ENCODE measurements around the gene CCDC57.

CCDC57 gene

DNA sequence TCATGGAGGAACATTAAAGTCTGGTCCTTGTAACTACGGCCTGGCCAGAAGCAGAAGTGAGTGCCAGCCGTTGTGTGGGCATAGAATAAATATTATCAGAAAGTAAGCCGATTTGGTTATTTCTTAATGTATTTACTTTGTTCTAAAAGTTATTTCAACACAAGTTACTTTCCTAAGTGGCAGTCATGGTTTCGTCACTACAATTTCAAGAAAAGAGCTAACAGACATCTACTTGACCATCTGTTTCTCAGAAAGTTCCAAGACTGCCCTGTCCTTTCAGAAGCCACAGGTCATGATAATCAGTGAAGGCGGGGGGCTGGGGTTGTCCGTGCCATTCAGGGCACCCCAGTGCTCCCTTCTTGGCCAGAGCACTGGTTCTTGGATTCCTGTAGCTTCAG, 99.7 kb downstream of the CCDC57 start:
- Histone ChIP-seq H3K27me3 (ENCODE audit: control insufficient read depth, insufficient read depth, low read length) (no peaks in the 10 kb centered on the region), H3K9me3 (ENCODE audit: control insufficient read depth, insufficient read depth, low read depth, low read length) (no peaks in the 10 kb centered on the region), H3K27ac (ENCODE audit: low read depth, low read length) (no peak overlapping the region), H3K4me3 (ENCODE audit: low read depth, low read length) (no peak overlapping the region), H3K36me3 (ENCODE audit: control insufficient read depth, insufficient read depth, low read length) (peaks cover 17% of the 10 kb centered on the region; the same call in 1 of the 2 replicates), H3K9ac (ENCODE audit: low read length) (no peak overlapping the region), H3K4me1 (ENCODE audit: control insufficient read depth, insufficient read depth, low read length) (peaks cover 10% of the 10 kb centered on the region; the same call in 1 of the 2 replicates)

DNA sequence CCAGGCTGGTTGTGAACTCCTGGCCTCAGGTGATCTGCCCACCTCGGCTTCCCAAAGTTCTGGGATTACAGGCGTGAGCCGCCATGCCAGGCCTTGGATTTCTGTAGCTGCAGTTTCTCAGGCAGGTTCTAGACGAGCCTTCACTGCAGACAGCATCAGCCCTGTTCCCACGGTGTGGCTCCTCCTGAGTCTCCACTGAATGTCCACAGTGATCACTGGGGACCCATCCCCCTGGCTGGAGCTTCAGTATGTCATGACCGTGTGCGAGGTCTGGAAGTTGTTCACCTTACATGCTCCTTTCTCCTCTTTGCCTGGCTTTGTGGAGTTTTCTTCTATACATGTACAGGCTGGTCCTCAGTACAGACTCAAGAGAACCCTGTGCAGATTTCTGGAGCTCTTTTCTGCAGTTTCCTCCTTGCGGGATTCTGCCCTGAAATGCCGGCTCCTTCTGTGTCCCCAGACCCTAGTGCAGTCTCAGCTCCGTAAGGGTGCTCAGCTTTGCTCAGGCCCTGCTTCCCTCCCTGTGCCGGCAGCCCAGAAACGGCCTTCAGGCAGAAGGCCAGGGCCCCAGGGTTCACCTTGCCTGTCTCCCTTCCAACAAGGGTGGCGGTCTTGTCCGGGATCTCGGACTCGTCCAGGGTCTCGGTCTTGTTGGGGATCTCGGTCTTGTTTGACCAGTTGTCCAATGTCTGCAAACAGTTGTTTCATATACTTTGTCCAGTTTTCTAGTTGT, 100.3 kb downstream of the CCDC57 start:
- H3K36me3 ChIP-seq (ENCODE audit: control insufficient read depth, insufficient read depth, low read length) = peaks cover 17% of the 10 kb centered on the region; the same call in 1 of the 2 replicates
- no peaks in the 10 kb centered on the region for H3K9me3 ChIP-seq (ENCODE audit: control insufficient read depth, insufficient read depth, low read depth, low read length)
- no peak overlapping the region for H3K9ac ChIP-seq (ENCODE audit: low read length)
- no peak overlapping the region for H3K4me3 ChIP-seq (ENCODE audit: low read depth, low read length)
- H3K27ac ChIP-seq (ENCODE audit: low read depth, low read length) = no peak overlapping the region
- H3K4me1 ChIP-seq (ENCODE audit: control insufficient read depth, insufficient read depth, low read length) = peaks cover 10% of the 10 kb centered on the region; the same call in 1 of the 2 replicates
- H3K27me3 ChIP-seq (ENCODE audit: control insufficient read depth, insufficient read depth, low read length) = no peaks in the 10 kb centered on the region

DNA sequence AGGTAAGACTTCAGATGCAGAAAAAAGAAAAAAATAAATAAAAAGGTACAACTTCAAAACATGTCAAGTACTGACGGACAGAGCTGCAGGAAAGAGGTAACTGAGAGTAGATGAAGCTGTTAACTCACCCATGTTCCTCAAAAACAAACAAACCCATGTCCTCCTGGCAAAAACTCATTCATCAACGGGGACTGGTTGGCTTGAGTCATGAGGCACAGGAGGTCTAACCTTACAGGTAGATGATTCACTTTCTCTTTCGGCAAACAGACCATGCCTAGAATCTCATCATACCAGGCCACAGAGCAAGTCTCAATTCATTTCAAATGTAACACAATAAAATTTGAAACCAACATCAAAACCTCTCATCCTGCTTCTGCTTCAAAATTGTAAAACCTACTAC, 102.3 kb downstream of the CCDC57 start:
- no peak overlapping the region for H3K27ac ChIP-seq (ENCODE audit: low read depth, low read length)
- no peak overlapping the region for H3K4me3 ChIP-seq (ENCODE audit: low read depth, low read length)
- no peak overlapping the region for H3K9ac ChIP-seq (ENCODE audit: low read length)
- H3K27me3 ChIP-seq (ENCODE audit: control insufficient read depth, insufficient read depth, low read length) = no peaks in the 10 kb centered on the region
- H3K4me1 ChIP-seq (ENCODE audit: control insufficient read depth, insufficient read depth, low read length) = peaks cover 22% of the 10 kb centered on the region
- H3K36me3 ChIP-seq (ENCODE audit: control insufficient read depth, insufficient read depth, low read length) = peaks cover 17% of the 10 kb centered on the region; the same call in 1 of the 2 replicates
- no peaks in the 10 kb centered on the region for H3K9me3 ChIP-seq (ENCODE audit: control insufficient read depth, insufficient read depth, low read depth, low read length)

DNA sequence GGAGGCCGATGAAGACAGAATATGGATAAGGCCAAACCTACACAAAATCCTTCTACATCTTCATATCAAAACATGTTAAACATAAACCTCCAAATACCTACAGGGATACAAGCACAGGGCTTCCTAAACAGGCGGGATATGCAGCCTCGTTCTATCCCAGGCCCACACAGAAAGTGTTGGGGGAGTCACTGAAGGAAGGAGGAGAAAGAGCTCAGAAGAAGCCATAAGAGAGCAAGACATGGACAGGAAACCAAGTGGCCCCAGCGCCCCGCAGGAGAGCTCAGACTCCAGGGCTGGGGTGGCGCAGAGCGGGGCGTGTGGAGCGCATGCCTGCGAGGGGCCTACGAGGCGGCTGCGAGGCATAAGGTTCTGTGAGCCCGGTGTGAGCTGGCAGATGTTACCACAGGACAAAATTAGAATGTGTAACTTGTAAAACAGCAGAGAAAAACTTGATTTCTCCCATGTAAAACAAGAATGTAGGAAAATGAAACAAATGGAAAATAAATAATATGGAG, 103.6 kb downstream of the CCDC57 start:
- Histone ChIP-seq H3K27me3 (ENCODE audit: control insufficient read depth, insufficient read depth, low read length) (no peaks in the 10 kb centered on the region), H3K9ac (ENCODE audit: low read length) (no peak overlapping the region), H3K27ac (ENCODE audit: low read depth, low read length) (no peak overlapping the region), H3K9me3 (ENCODE audit: control insufficient read depth, insufficient read depth, low read depth, low read length) (no peaks in the 10 kb centered on the region), H3K4me1 (ENCODE audit: control insufficient read depth, insufficient read depth, low read length) (peaks cover 32% of the 10 kb centered on the region), H3K36me3 (ENCODE audit: control insufficient read depth, insufficient read depth, low read length) (peaks cover 17% of the 10 kb centered on the region; the same call in 1 of the 2 replicates), H3K4me3 (ENCODE audit: low read depth, low read length) (no peak overlapping the region)

DNA sequence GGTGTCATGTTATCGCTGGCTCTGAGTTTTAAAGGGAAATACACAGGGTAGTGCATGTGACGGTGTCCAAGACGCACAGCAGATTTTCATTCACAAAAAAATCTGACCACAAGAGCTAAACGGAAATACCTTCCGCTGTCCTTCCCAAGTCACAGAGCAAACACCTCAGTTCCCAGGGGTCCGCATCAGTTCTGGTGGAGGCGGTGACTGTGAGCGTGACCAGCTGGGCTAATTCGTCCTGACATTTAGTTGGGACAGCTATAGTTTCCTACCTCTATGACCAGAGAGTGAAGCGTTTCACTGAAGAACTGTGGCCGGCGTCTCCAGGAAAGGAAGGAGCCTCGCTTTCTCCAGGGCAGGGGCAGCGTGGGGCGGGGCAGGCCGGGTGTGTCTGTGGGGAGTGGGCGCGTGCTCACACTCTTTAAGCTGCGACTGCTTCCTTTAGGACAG, 104.1 kb downstream of the CCDC57 start:
- no peak overlapping the region for H3K9ac ChIP-seq (ENCODE audit: low read length)

DNA sequence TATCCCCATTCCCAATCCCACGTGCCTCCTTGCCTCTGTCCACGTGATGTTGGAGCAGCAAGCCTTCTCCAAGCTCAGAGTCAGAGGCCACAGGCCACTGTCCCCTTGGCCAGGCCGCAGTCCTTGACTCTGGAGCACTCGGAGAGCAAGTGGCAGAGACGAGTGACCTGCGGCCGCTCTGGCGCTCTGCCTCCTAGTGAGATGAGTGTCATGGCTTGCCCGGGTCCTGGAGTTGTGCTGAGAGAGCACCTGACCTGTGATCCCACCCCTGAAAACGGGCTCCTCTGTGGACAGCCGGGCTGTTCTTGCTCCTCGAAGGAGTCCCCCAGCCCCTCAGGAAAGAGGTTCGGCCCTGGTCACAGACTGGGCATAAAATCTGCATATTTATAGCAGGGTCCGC, 104.6 kb downstream of the CCDC57 start:
- H3K9ac ChIP-seq (ENCODE audit: low read length) = no peak overlapping the region
- H3K4me3 ChIP-seq (ENCODE audit: low read depth, low read length) = no peak overlapping the region
- peaks cover 7% of the 10 kb centered on the region; the same call in 1 of the 2 replicates for H3K36me3 ChIP-seq (ENCODE audit: control insufficient read depth, insufficient read depth, low read length)
- H3K9me3 ChIP-seq (ENCODE audit: control insufficient read depth, insufficient read depth, low read depth, low read length) = no peaks in the 10 kb centered on the region
- peaks cover 40% of the 10 kb centered on the region for H3K4me1 ChIP-seq (ENCODE audit: control insufficient read depth, insufficient read depth, low read length)
- no peak overlapping the region for H3K27ac ChIP-seq (ENCODE audit: low read depth, low read length)
- H3K27me3 ChIP-seq (ENCODE audit: control insufficient read depth, insufficient read depth, low read length) = no peaks in the 10 kb centered on the region

More for the DNA sequence above, 104.1 kb downstream of the CCDC57 start:
- H3K36me3 ChIP-seq (ENCODE audit: control insufficient read depth, insufficient read depth, low read length) = peaks cover 12% of the 10 kb centered on the region; the same call in 1 of the 2 replicates
- H3K27me3 ChIP-seq (ENCODE audit: control insufficient read depth, insufficient read depth, low read length) = no peaks in the 10 kb centered on the region
- H3K4me1 ChIP-seq (ENCODE audit: control insufficient read depth, insufficient read depth, low read length) = peaks cover 37% of the 10 kb centered on the region
- H3K27ac ChIP-seq (ENCODE audit: low read depth, low read length) = no peak overlapping the region
- no peaks in the 10 kb centered on the region for H3K9me3 ChIP-seq (ENCODE audit: control insufficient read depth, insufficient read depth, low read depth, low read length)
- no peak overlapping the region for H3K4me3 ChIP-seq (ENCODE audit: low read depth, low read length)

DNA sequence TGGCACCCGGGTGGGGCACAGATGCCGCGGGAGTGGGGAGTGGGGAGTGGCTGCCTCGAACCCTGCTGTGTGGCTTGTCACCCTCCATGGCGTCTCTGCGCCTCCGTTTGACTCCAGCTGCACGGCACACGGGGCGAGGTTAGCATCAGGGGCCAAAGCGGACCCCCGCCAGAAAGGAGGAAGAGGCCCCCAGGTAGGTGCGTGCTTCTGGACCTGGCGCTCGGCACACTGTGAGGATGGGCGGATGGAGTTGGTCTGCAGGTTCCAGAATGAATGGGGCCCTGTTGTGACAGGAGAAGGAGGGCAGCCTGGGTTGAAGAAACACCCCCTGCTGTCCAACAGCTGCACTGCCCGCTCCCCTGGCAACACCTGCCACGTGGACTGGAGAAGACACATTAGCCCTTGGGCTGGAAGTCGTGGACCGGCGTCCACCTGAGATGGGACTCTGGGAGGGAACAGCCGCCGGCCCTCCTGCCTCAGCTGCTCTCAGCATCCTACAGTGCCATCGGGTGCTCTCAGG, 105.2 kb downstream of the CCDC57 start:
- peaks cover 4% of the 10 kb centered on the region; the same call in 1 of the 2 replicates for H3K36me3 ChIP-seq (ENCODE audit: control insufficient read depth, insufficient read depth, low read length)
- H3K27me3 ChIP-seq (ENCODE audit: control insufficient read depth, insufficient read depth, low read length) = no peaks in the 10 kb centered on the region
- no peak overlapping the region for H3K27ac ChIP-seq (ENCODE audit: low read depth, low read length)
- no peaks in the 10 kb centered on the region for H3K9me3 ChIP-seq (ENCODE audit: control insufficient read depth, insufficient read depth, low read depth, low read length)
- H3K4me1 ChIP-seq (ENCODE audit: control insufficient read depth, insufficient read depth, low read length) = peaks cover 44% of the 10 kb centered on the region
- no peak overlapping the region for H3K4me3 ChIP-seq (ENCODE audit: low read depth, low read length)
- H3K9ac ChIP-seq (ENCODE audit: low read length) = no peak overlapping the region

DNA sequence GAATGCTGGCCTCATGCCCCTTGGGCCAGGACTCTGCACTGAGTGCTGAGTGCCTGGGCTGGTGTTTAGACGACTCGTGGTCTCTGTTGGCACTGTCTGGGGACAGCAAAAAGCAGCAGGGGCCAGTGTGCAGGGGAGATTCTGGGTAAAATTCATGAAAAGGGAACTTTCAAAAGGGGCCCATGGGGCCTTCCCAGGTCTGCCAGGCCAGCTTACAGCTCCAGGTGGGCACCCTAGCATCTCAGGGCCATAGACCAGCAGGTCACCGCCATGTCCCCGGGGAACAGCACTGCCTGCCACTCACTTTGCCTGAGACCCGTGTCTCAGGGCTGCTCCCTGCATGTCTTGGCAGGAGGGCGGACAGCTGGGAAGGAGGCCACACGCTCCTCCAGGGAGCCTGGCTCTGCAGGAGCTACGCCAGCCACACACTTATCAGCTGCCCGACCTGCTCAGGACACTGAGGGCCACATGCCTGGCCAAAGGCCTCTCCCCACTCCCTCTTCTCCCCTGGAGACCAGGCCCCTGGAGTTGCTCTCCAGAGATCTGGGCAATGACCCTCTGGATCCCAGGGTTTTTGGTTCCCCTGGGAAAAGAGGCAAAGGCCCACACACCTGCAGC, 105.8 kb downstream of the CCDC57 start:
- no peak overlapping the region for H3K4me3 ChIP-seq (ENCODE audit: low read depth, low read length)
- H3K27ac ChIP-seq (ENCODE audit: low read depth, low read length) = no peak overlapping the region
- no peaks in the 10 kb centered on the region for H3K9me3 ChIP-seq (ENCODE audit: control insufficient read depth, insufficient read depth, low read depth, low read length)
- H3K27me3 ChIP-seq (ENCODE audit: control insufficient read depth, insufficient read depth, low read length) = no peaks in the 10 kb centered on the region
- H3K36me3 ChIP-seq (ENCODE audit: control insufficient read depth, insufficient read depth, low read length) = no peaks in the 10 kb centered on the region
- H3K9ac ChIP-seq (ENCODE audit: low read length) = no peak overlapping the region
- peaks cover 49% of the 10 kb centered on the region for H3K4me1 ChIP-seq (ENCODE audit: control insufficient read depth, insufficient read depth, low read length)

DNA sequence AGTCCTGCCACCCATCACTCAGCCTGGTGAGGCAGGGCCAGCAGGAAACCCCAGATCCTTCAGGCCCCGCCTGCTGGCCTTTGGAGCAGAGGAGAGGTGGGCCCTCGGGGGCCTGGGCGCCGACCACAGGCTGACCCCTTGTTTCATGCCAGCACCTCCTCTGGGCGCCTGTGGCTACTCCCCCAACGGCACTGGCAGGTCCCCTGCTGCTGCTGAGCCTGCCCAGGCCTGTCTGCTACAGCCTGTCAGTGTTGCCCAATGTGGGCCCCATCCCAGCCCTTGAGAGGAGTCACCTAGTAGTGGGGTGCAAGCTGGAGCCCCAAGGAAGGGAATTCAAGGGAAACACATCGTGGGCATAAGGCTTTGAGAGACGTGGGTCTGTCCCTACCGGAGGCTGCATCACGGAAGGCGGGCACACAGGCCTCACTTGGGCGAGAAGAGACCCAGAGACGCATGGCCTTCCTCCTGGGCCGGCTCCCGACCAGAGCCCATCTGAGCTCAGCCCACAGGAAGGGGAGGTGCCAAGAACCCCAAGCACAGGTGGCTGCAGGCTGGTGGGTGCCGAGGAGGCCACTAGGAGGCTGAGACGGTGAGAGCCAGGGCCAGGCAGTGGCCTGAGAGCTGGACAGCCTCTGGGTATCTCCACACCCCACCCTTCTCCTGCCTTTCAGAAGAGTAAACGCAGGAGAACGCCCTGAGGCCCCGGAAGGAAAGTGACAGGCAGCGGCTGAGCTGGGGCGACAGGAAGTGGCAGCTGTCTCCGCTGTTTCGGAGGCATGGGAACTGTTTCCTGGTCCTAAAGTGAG, 106.6 kb downstream of the CCDC57 start:
- H3K27ac ChIP-seq (ENCODE audit: low read depth, low read length) = no peak overlapping the region
- no peaks in the 10 kb centered on the region for H3K27me3 ChIP-seq (ENCODE audit: control insufficient read depth, insufficient read depth, low read length)
- H3K9me3 ChIP-seq (ENCODE audit: control insufficient read depth, insufficient read depth, low read depth, low read length) = no peaks in the 10 kb centered on the region
- H3K4me3 ChIP-seq (ENCODE audit: low read depth, low read length) = no peak overlapping the region
- no peak overlapping the region for H3K9ac ChIP-seq (ENCODE audit: low read length)
- H3K36me3 ChIP-seq (ENCODE audit: control insufficient read depth, insufficient read depth, low read length) = no peaks in the 10 kb centered on the region
- peaks cover 56% of the 10 kb centered on the region for H3K4me1 ChIP-seq (ENCODE audit: control insufficient read depth, insufficient read depth, low read length)

DNA sequence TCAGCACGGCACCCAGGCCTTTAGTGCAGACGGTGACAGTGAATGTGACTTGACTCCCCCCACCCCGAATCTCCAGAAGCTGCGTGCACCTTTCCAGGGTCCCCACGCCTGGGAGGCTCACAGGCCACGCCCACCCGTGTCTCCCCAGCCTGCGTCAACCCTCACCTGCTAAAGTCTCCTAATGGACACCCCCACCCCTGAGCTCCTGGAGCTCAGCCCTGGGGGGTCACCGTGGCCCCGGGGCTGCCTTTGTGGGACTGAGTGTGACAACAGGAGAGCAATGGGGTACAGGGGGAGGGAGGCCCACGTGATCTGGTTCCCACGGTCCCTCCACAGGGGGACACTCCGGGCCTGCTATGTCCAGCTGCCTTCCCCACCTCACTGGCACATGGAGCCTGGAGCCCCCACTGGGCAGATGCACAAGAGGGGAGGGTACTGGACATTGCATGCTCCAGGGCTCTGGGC, 107.2 kb downstream of the CCDC57 start:
- H3K36me3 ChIP-seq (ENCODE audit: control insufficient read depth, insufficient read depth, low read length) = no peaks in the 10 kb centered on the region
- no peak overlapping the region for H3K4me3 ChIP-seq (ENCODE audit: low read depth, low read length)
- no peaks in the 10 kb centered on the region for H3K27me3 ChIP-seq (ENCODE audit: control insufficient read depth, insufficient read depth, low read length)
- H3K27ac ChIP-seq (ENCODE audit: low read depth, low read length) = no peak overlapping the region
- H3K9me3 ChIP-seq (ENCODE audit: control insufficient read depth, insufficient read depth, low read depth, low read length) = no peaks in the 10 kb centered on the region
- peaks cover 63% of the 10 kb centered on the region for H3K4me1 ChIP-seq (ENCODE audit: control insufficient read depth, insufficient read depth, low read length)
- H3K9ac ChIP-seq (ENCODE audit: low read length) = no peak overlapping the region

Data from HUES6 (cell line).